K562 (cell line): Measurements from ENCODE around the gene ERCC1. TPM values are rescaled to one million over a fixed set of nuclear protein-coding genes. Genes with fewer than 3 reads are reported as not detected.

Experiments
- ARNT ChIP-seq, 2 experiments: fragments of 450-650 bp; IDR thresholded peaks; 2 replicates each; pipeline ENCODE4 v1.6.1; 2016; ENCODE audit warnings: mild to moderate bottlenecking in 1 of 2
- CEBPG ChIP-seq, 3 experiments: fragments of 200-800 bp in 1 of 3; sonication (Bioruptor generic) in 1 of 3; sonication (generic) in 1 of 3; formaldehyde crosslinking in 1 of 3; IDR thresholded peaks in 2 of 3; conservative IDR thresholded peaks in 1 of 3; 2 replicates each; pipeline versions ENCODE4 v1.6.1 to v1.8.0; 2016 to 2022; ENCODE audit warnings: missing compliant biosample characterization in 2 of 3, missing genetic modification characterization in 2 of 3, mild to moderate bottlenecking in 1 of 3, missing genetic modification reagents in 1 of 3
- CXXC5 ChIP-seq: fragments of 250-450 bp; sonication (Bioruptor Pico); IDR thresholded peaks from 2 replicates; pipeline ENCODE4 v1.8.0; 2022; ENCODE audit warnings: inconsistent platforms, mild to moderate bottlenecking, moderate library complexity
- EWSR1 ChIP-seq: fragments of 450-650 bp; IDR thresholded peaks from 2 replicates; pipeline ENCODE4 v1.6.1; 2018; ENCODE audit warnings: borderline replicate concordance, mild to moderate bottlenecking, low read depth, moderate library complexity; ENCODE audit not compliant: partially characterized antibody
- HDAC3 ChIP-seq: fragments of 450-650 bp; IDR thresholded peaks from 2 replicates; pipeline ENCODE4 v1.6.1; 2018; ENCODE audit warnings: borderline replicate concordance, mild to moderate bottlenecking, moderate library complexity; ENCODE audit not compliant: partially characterized antibody
- KLF16 ChIP-seq: IDR thresholded peaks from 2 replicates; pipeline ENCODE4 v1.6.1; 2016; ENCODE audit warnings: antibody characterized with exemption
- NFE2L1 ChIP-seq: fragments of 450-650 bp; IDR thresholded peaks from 2 replicates; pipeline ENCODE4 v1.6.1; 2016; ENCODE audit warnings: missing genetic modification characterization, low read depth, mild to moderate bottlenecking, missing compliant biosample characterization, moderate library complexity, borderline replicate concordance
- NFYB ChIP-seq: IDR thresholded peaks from 2 replicates; pipeline ENCODE4 v1.6.1; 2011; ENCODE audit warnings: mild to moderate bottlenecking, moderate library complexity; ENCODE audit not compliant: insufficient read length; ENCODE audit errors: extremely low read depth
- NONO ChIP-seq, 2 experiments: fragments of 200-400 bp in 1 of 2; fragments of 450-650 bp in 1 of 2; formaldehyde crosslinking in 1 of 2; IDR thresholded peaks; 2 replicates each; pipeline ENCODE4 v1.6.1; 2017; ENCODE audit warnings: low read depth in 2 of 2, mild to moderate bottlenecking in 2 of 2, moderate library complexity in 2 of 2, low read length in 1 of 2
- SAFB2 ChIP-seq: fragments of 200-400 bp; formaldehyde crosslinking; IDR thresholded peaks from 2 replicates; pipeline ENCODE4 v1.6.1; 2018; ENCODE audit warnings: borderline replicate concordance, low read length, low read depth, moderate library complexity; ENCODE audit not compliant: severe bottlenecking
- TCF7L2 ChIP-seq: fragments of 150-350 bp; IDR thresholded peaks from 2 replicates; pipeline ENCODE4 v1.6.1; 2016; ENCODE audit warnings: low read depth, mild to moderate bottlenecking, low read length, moderate library complexity
- TOE1 ChIP-seq, 2 experiments: fragments of 450-650 bp in 1 of 2; sonication (generic) in 1 of 2; formaldehyde crosslinking in 1 of 2; IDR thresholded peaks; 2 replicates each; pipeline versions ENCODE4 v1.7.1 to v1.8.0; 2016 to 2022; ENCODE audit warnings: borderline replicate concordance in 2 of 2, mild to moderate bottlenecking in 2 of 2, antibody characterized with exemption in 1 of 2, inconsistent platforms in 1 of 2, low read depth in 1 of 2, missing genetic modification reagents in 1 of 2, moderate library complexity in 1 of 2
- ZNF121 ChIP-seq: sonication (generic); formaldehyde crosslinking; conservative IDR thresholded peaks from 2 replicates; pipeline ENCODE4 v1.8.0; 2022; ENCODE audit warnings: missing genetic modification reagents
- ZNF75A ChIP-seq: fragments of 450-650 bp; formaldehyde crosslinking; IDR thresholded peaks from 2 replicates; pipeline ENCODE4 v1.4.0; 2020; ENCODE audit warnings: mild to moderate bottlenecking
- polyA plus RNA-seq, 8 experiments: library from polyadenylated mRNA; depleted of rRNA in 4 of 8; stranded (reverse) in 5 of 8; unstranded in 3 of 8; fragments of >200 nt; fragmentation: Nextera tagmentation in 2 of 8; fragmentation: Illumina TruSeq in 1 of 8; extraction: Ambion mirVana in 2 of 8; extraction: Trizol in 1 of 8; gene quantifications; 2 replicates each; pipeline versions ENCODE4 v1.2.1 to v1.2.3, GENCODE V29; 2011 to 2014; ENCODE audit warnings: inconsistent platforms in 1 of 8, missing spikeins in 1 of 8
- total RNA-seq, 7 experiments: library from RNA; depleted of rRNA in 6 of 7; stranded (reverse); fragments of >200 nt in 6 of 7; fragmentation: Illumina TruSeq in 2 of 7; extraction: Trizol in 2 of 7; gene quantifications; 2 replicates each; pipeline versions ENCODE4 v1.2.1 to v1.2.3, GENCODE V29; 2011 to 2021; ENCODE audit warnings: low replicate concordance in 1 of 7
- TF ChIP-seq, protein P1 (sequence below): fragments of 450-650 bp; IDR thresholded peaks from 2 replicates; pipeline ENCODE4 v1.6.1; 2016; ENCODE audit warnings: mild to moderate bottlenecking, moderate library complexity

ERCC1 gene
- total and polyA plus RNA-seq, 9 of the 15 experiments (the other 6 are each of a cell fraction or from before 2014, with no cell fraction given): 9.3 to 92.6 (median 60.0) TPM

DNA sequence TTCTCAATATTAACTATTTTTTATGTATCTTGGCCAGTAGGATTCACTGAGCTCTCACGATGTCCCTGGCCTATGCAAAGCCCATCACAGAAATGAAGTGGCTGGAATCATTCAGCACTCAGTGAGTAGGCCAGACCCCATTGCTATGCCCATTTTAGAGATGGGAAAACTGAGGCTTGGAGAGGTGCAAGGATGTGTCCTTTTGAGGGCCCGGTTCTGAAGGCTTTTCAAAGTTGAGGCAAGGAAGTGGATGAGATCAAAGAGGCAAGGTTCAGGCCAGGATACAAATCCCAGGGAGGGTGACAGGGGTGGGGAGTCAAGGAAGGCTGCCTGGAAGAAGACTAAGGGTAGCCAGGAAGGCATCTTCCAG is 18.7 kb upstream of the ERCC1 start (continued):
- TF ChIP-seq, protein P1, sequence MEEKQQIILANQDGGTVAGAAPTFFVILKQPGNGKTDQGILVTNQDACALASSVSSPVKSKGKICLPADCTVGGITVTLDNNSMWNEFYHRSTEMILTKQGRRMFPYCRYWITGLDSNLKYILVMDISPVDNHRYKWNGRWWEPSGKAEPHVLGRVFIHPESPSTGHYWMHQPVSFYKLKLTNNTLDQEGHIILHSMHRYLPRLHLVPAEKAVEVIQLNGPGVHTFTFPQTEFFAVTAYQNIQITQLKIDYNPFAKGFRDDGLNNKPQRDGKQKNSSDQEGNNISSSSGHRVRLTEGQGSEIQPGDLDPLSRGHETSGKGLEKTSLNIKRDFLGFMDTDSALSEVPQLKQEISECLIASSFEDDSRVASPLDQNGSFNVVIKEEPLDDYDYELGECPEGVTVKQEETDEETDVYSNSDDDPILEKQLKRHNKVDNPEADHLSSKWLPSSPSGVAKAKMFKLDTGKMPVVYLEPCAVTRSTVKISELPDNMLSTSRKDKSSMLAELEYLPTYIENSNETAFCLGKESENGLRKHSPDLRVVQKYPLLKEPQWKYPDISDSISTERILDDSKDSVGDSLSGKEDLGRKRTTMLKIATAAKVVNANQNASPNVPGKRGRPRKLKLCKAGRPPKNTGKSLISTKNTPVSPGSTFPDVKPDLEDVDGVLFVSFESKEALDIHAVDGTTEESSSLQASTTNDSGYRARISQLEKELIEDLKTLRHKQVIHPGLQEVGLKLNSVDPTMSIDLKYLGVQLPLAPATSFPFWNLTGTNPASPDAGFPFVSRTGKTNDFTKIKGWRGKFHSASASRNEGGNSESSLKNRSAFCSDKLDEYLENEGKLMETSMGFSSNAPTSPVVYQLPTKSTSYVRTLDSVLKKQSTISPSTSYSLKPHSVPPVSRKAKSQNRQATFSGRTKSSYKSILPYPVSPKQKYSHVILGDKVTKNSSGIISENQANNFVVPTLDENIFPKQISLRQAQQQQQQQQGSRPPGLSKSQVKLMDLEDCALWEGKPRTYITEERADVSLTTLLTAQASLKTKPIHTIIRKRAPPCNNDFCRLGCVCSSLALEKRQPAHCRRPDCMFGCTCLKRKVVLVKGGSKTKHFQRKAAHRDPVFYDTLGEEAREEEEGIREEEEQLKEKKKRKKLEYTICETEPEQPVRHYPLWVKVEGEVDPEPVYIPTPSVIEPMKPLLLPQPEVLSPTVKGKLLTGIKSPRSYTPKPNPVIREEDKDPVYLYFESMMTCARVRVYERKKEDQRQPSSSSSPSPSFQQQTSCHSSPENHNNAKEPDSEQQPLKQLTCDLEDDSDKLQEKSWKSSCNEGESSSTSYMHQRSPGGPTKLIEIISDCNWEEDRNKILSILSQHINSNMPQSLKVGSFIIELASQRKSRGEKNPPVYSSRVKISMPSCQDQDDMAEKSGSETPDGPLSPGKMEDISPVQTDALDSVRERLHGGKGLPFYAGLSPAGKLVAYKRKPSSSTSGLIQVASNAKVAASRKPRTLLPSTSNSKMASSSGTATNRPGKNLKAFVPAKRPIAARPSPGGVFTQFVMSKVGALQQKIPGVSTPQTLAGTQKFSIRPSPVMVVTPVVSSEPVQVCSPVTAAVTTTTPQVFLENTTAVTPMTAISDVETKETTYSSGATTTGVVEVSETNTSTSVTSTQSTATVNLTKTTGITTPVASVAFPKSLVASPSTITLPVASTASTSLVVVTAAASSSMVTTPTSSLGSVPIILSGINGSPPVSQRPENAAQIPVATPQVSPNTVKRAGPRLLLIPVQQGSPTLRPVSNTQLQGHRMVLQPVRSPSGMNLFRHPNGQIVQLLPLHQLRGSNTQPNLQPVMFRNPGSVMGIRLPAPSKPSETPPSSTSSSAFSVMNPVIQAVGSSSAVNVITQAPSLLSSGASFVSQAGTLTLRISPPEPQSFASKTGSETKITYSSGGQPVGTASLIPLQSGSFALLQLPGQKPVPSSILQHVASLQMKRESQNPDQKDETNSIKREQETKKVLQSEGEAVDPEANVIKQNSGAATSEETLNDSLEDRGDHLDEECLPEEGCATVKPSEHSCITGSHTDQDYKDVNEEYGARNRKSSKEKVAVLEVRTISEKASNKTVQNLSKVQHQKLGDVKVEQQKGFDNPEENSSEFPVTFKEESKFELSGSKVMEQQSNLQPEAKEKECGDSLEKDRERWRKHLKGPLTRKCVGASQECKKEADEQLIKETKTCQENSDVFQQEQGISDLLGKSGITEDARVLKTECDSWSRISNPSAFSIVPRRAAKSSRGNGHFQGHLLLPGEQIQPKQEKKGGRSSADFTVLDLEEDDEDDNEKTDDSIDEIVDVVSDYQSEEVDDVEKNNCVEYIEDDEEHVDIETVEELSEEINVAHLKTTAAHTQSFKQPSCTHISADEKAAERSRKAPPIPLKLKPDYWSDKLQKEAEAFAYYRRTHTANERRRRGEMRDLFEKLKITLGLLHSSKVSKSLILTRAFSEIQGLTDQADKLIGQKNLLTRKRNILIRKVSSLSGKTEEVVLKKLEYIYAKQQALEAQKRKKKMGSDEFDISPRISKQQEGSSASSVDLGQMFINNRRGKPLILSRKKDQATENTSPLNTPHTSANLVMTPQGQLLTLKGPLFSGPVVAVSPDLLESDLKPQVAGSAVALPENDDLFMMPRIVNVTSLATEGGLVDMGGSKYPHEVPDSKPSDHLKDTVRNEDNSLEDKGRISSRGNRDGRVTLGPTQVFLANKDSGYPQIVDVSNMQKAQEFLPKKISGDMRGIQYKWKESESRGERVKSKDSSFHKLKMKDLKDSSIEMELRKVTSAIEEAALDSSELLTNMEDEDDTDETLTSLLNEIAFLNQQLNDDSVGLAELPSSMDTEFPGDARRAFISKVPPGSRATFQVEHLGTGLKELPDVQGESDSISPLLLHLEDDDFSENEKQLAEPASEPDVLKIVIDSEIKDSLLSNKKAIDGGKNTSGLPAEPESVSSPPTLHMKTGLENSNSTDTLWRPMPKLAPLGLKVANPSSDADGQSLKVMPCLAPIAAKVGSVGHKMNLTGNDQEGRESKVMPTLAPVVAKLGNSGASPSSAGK: no peak
- TF ChIP-seq ZNF121 (CRISPR knock-in tag) (peak; percentile 33; the same call in 1 of the 2 replicates), CXXC5 (CRISPR knock-in tag) (no peak), HDAC3 (peak; percentile 51), CEBPG (CRISPR knock-in tag; IDR thresholded peaks at IDR 0.05) (no peak), CEBPG (tag; conservative IDR thresholded peaks at IDR 0.05 in 1 of 2, IDR thresholded peaks at IDR 0.05 in 1 of 2) (no peak), NONO (IDR thresholded peaks at IDR 0.05; ENCODE audit: low read depth in 2 of 2, low read length in 1 of 2) (no peak), SAFB2 (no peak), TOE1 (IDR thresholded peaks at IDR 0.05; ENCODE audit: borderline replicate concordance) (peak; percentile 29; the same call in 1 of the 2 replicates), TOE1 (CRISPR knock-in tag; IDR thresholded peaks at IDR 0.05; ENCODE audit: borderline replicate concordance, low read depth) (no peak), NFYB (no peak), KLF16 (no peak), NFE2L1 (no peak), ZNF75A (CRISPR knock-in tag) (no peak), TCF7L2 (no peak), EWSR1 (no peak), ARNT (IDR thresholded peaks at IDR 0.05) (peak in 1 of 2 experiments; percentile 15; a peak in 1 of 4 replicates)
